Measurements from ENCODE around the gene KIRREL3.

The KIRREL3 gene

GRCh38 chr11:126997196-126997595 lies 3.4 kb downstream of the KIRREL3 start:
- DNase-seq (ENCODE audit: low spot score), result no peak

- DNase-seq (ENCODE audit: low spot score), result no peak
Measured at GRCh38 chr11:126996036-126996804, 4.3 kb downstream of the KIRREL3 start.

GRCh38 chr11:126993599-126993998 lies 7.0 kb downstream of the KIRREL3 start:
- DNase-seq (ENCODE audit: low spot score), result no peak

- DNase-seq (ENCODE audit: low spot score), result no peak
Measured at GRCh38 chr11:126992804-126993111, 7.8 kb downstream of the KIRREL3 start.

- no peak for DNase-seq (ENCODE audit: low spot score)
Measured at GRCh38 chr11:126992065-126992803, 8.3 kb downstream of the KIRREL3 start.

GRCh38 chr11:126991596-126991995 lies 9.0 kb downstream of the KIRREL3 start:
- no peak for DNase-seq (ENCODE audit: low spot score)

- DNase-seq (ENCODE audit: low spot score), result no peak
Measured at GRCh38 chr11:126990716-126991480, 9.7 kb downstream of the KIRREL3 start.

GRCh38 chr11:126989942-126990715 lies 10.4 kb downstream of the KIRREL3 start:
- DNase-seq (ENCODE audit: low spot score), result peak; percentile 90

GRCh38 chr11:126988655-126989054 lies 11.9 kb downstream of the KIRREL3 start:
- no peak for DNase-seq (ENCODE audit: low spot score)

GRCh38 chr11:126981635-126982034 lies 18.9 kb downstream of the KIRREL3 start:
- no peak for DNase-seq (ENCODE audit: low spot score)

- DNase-seq (ENCODE audit: low spot score), result no peak
Measured at GRCh38 chr11:126978911-126979310, 21.7 kb downstream of the KIRREL3 start.

GRCh38 chr11:126978165-126978564 lies 22.4 kb downstream of the KIRREL3 start:
- DNase-seq (ENCODE audit: low spot score), result peak; percentile 51

GRCh38 chr11:126973051-126973450 lies 27.5 kb downstream of the KIRREL3 start:
- no peak for DNase-seq (ENCODE audit: low spot score)

GRCh38 chr11:126971305-126971704 lies 29.3 kb downstream of the KIRREL3 start:
- no peak for DNase-seq (ENCODE audit: low spot score)

- DNase-seq (ENCODE audit: low spot score), result peak; percentile 35
Measured at GRCh38 chr11:126969865-126970479, 30.6 kb downstream of the KIRREL3 start.

GRCh38 chr11:126968915-126969314 lies 31.7 kb downstream of the KIRREL3 start:
- peak; percentile 55 for DNase-seq (ENCODE audit: low spot score)

GRCh38 chr11:126965331-126965730 lies 35.2 kb downstream of the KIRREL3 start:
- DNase-seq (ENCODE audit: low spot score), result no peak

GRCh38 chr11:126963603-126964363 lies 36.8 kb downstream of the KIRREL3 start:
- no peak for DNase-seq (ENCODE audit: low spot score)

GRCh38 chr11:126963115-126963514 lies 37.5 kb downstream of the KIRREL3 start:
- no peak for DNase-seq (ENCODE audit: low spot score)

- no peak for DNase-seq (ENCODE audit: low spot score)
Measured at GRCh38 chr11:126959700-126960099, 40.9 kb downstream of the KIRREL3 start.

- no peak for DNase-seq (ENCODE audit: low spot score)
Measured at GRCh38 chr11:126956635-126957034, 43.9 kb downstream of the KIRREL3 start.

Data from iPS-NIHi11 (cell line).